GM23248 (cell line): ENCODE measurements around the gene EIF4G1. TPM values are rescaled to one million over a fixed set of nuclear protein-coding genes. Genes with fewer than 3 reads are reported as not detected.

Experiments
- DNase-seq: peaks from one replicate; pipeline ENCODE4 v3.0.0-alpha.2; 2015
- H2AFZ ChIP-seq: fragments of 200-600 bp; sonication (generic); 2 replicates; pipeline ENCODE4 v1.6.1; 2016; ENCODE audit warnings: antibody characterized with exemption
- H3F3A ChIP-seq: fragments of 200-600 bp; sonication (generic); 2 replicates; pipeline ENCODE4 v1.6.1; 2016; ENCODE audit warnings: mild to moderate bottlenecking, antibody characterized with exemption, mixed run types; ENCODE audit not compliant: insufficient read depth
- H3K27ac ChIP-seq: fragments of 200-600 bp; sonication (generic); 2 replicates; pipeline ENCODE4 v1.5.1; 2016; ENCODE audit warnings: mild to moderate bottlenecking
- H3K27me3 ChIP-seq: fragments of 200-600 bp; sonication (generic); replicated peaks from 2 replicates; pipeline ENCODE4 v1.6.1; 2016; ENCODE audit warnings: mild to moderate bottlenecking; ENCODE audit not compliant: insufficient read depth
- H3K36me3 ChIP-seq: fragments of 200-600 bp; sonication (generic); 2 replicates; pipeline ENCODE4 v1.6.1; 2016; ENCODE audit warnings: low read depth, mild to moderate bottlenecking
- H3K4me1 ChIP-seq: fragments of 200-600 bp; sonication (generic); 2 replicates; pipeline ENCODE4 v1.6.1; 2016; ENCODE audit warnings: mild to moderate bottlenecking; ENCODE audit not compliant: insufficient read depth
- H3K4me2 ChIP-seq: fragments of 200-600 bp; sonication (generic); one replicate; pipeline ENCODE4 v1.6.1; 2016; ENCODE audit warnings: mild to moderate bottlenecking; ENCODE audit not compliant: unreplicated experiment
- H3K4me3 ChIP-seq: fragments of 200-600 bp; sonication (generic); 2 replicates; pipeline ENCODE4 v1.5.1; 2016; ENCODE audit warnings: mild to moderate bottlenecking
- H3K79me2 ChIP-seq: fragments of 200-600 bp; sonication (generic); 2 replicates; pipeline ENCODE4 v1.6.1; 2016; ENCODE audit warnings: mild to moderate bottlenecking; ENCODE audit not compliant: insufficient read depth
- H3K9ac ChIP-seq: fragments of 200-600 bp; sonication (generic); 2 replicates; pipeline ENCODE4 v1.6.1; 2016; ENCODE audit warnings: mild to moderate bottlenecking
- H3K9me2 ChIP-seq: fragments of 200-600 bp; sonication (generic); 2 replicates; pipeline ENCODE4 v1.6.1; 2016; ENCODE audit warnings: mixed run types, mild to moderate bottlenecking, moderate library complexity; ENCODE audit not compliant: insufficient read depth
- H3K9me3 ChIP-seq: fragments of 200-600 bp; sonication (generic); one replicate; pipeline ENCODE4 v1.6.1; 2017; ENCODE audit warnings: low read depth
- H4K20me1 ChIP-seq: fragments of 200-600 bp; sonication (generic); 2 replicates; pipeline ENCODE4 v1.6.0; 2016; ENCODE audit not compliant: insufficient read depth
- EZH2 ChIP-seq: fragments of 200-600 bp; sonication (generic); IDR thresholded peaks from 2 replicates; pipeline ENCODE4 v1.6.1; 2018; ENCODE audit warnings: antibody characterized with exemption, mild to moderate bottlenecking; ENCODE audit not compliant: insufficient read depth, poor library complexity, severe bottlenecking
- EZH2phosphoT487 ChIP-seq: fragments of 200-600 bp; sonication (generic); IDR thresholded peaks from 2 replicates; pipeline ENCODE4 v1.6.1; 2018; ENCODE audit warnings: antibody characterized with exemption, moderate library complexity, mild to moderate bottlenecking, low read depth; ENCODE audit not compliant: insufficient read depth
- WGBS, 2 experiments: methylation state at CpG; one replicate each; pipeline ENCODE4 v1.1.6; 2015 to 2017; ENCODE audit warnings: low lambda C conversion rate in 2 of 2, low coverage in 1 of 2; ENCODE audit errors: missing lambda C conversion rate in 2 of 2; 5-methylcytosine and 5-hydroxymethylcytosine counted together
- in situ Hi-C: fragments of 300-500 bp; cut with MboI; formaldehyde crosslinking; loops from 2 replicates; pipeline ENCODE4 v1.15.0; 2020
- polyA plus RNA-seq: library from polyadenylated mRNA; unstranded; fragments of >200 nt; fragmentation: Nextera tagmentation; extraction: Ambion mirVana; gene quantifications from 2 replicates; pipeline ENCODE4 v1.2.1, GENCODE V29; 2016
- total RNA-seq: library from RNA; depleted of rRNA; stranded (reverse); fragments of >200 nt; shearing (Covaris generic); gene quantifications from 2 replicates; pipeline ENCODE4 v1.2.3, GENCODE V29; 2014

Gene EIF4G1
- total and polyA plus RNA-seq, 2 experiments from 2014 or later: 184 to 370 TPM

- no peak overlapping the region for H3K4me2 ChIP-seq
- whole genome bisulfite sequencing, 2 experiments: 72 to 79% methylated on average over 5 of the region's 5 CpGs
Measured at GRCh38 chr3:184343200-184343876, 28.9 kb downstream of the EIF4G1 start.

GRCh38 chr3:184344579-184345316, 30.3 kb downstream of the EIF4G1 start:
- Histone ChIP-seq H3K9me3 (no peaks in the 10 kb centered on the region), H3K36me3 (no peaks in the 10 kb centered on the region), H3K4me2 (no peak overlapping the region), H3K9ac (no peak overlapping the region), H2AFZ (no peak overlapping the region), H3F3A (peaks cover 7% of the 10 kb centered on the region; the same call in 1 of the 2 replicates), H3K9me2 (no peaks in the 10 kb centered on the region), H3K27ac (no peak overlapping the region), H3K79me2 (peaks cover 12% of the 10 kb centered on the region), H3K4me3 (no peak overlapping the region), H4K20me1 (no peaks in the 10 kb centered on the region), H3K4me1 (peaks cover 17% of the 10 kb centered on the region), H3K27me3 (no peaks in the 10 kb centered on the region)
- in situ Hi-C loops: no loop called here
- no peak for DNase-seq
- no peak for TF ChIP-seq EZH2phosphoT487
- no peak for TF ChIP-seq EZH2
- 72% methylated on average over 18 to 23 of the region's 24 CpGs for WGBS, 2 experiments

More at GRCh38 chr3:184343200-184343876, 28.9 kb downstream of the EIF4G1 start:
- H3K9me2 ChIP-seq: no peaks in the 10 kb centered on the region
- H3K79me2 ChIP-seq: peaks cover 26% of the 10 kb centered on the region
- DNase-seq: no peak
- peaks cover 25% of the 10 kb centered on the region for H3K4me1 ChIP-seq
- H3K9ac ChIP-seq: no peak overlapping the region
- no peak overlapping the region for H3K27ac ChIP-seq
- H3K27me3 ChIP-seq: no peaks in the 10 kb centered on the region
- H3K9me3 ChIP-seq: no peaks in the 10 kb centered on the region
- H3F3A ChIP-seq: peaks cover 7% of the 10 kb centered on the region; the same call in 1 of the 2 replicates
- no peak overlapping the region for H2AFZ ChIP-seq
- in situ Hi-C loops: no loop called here
- TF ChIP-seq EZH2 (no peak), EZH2phosphoT487 (no peak)
- H3K36me3 ChIP-seq: no peaks in the 10 kb centered on the region
- no peak overlapping the region for H3K4me3 ChIP-seq
- H4K20me1 ChIP-seq: no peaks in the 10 kb centered on the region

- H3K27me3 ChIP-seq: no peaks in the 10 kb centered on the region
- H4K20me1 ChIP-seq: no peaks in the 10 kb centered on the region
- H3K4me2 ChIP-seq: peak overlapping the region; percentile 17
- 17 to 21% methylated on average over 14 of the region's 14 CpGs for WGBS, 2 experiments
- no peak overlapping the region for H3K4me3 ChIP-seq
- DNase-seq: peak; percentile 90
- H3K79me2 ChIP-seq: peaks cover 4% of the 10 kb centered on the region; the same call in 1 of the 2 replicates
- in situ Hi-C loops: no loop called here
- H2AFZ ChIP-seq: 0 out of 2 replicates have a peak overlapping the region, but pooled peaks have one; percentile 13
- H3K9me3 ChIP-seq: no peaks in the 10 kb centered on the region
- H3K9ac ChIP-seq: peak overlapping the region; percentile 27
- no peak for TF ChIP-seq EZH2phosphoT487
- no peak for TF ChIP-seq EZH2
- H3K4me1 ChIP-seq: peaks cover 14% of the 10 kb centered on the region
- H3K9me2 ChIP-seq: no peaks in the 10 kb centered on the region
- no peaks in the 10 kb centered on the region for H3K36me3 ChIP-seq
- peaks cover 4% of the 10 kb centered on the region; the same call in 1 of the 2 replicates for H3F3A ChIP-seq
- H3K27ac ChIP-seq: peak overlapping the region; percentile 33
Measured at GRCh38 chr3:184345317-184346144, 31.1 kb downstream of the EIF4G1 start.

- H3K4me2 ChIP-seq: no peak overlapping the region
- no peaks in the 10 kb centered on the region for H3K36me3 ChIP-seq
- H4K20me1 ChIP-seq: no peaks in the 10 kb centered on the region
- H3F3A ChIP-seq: no peaks in the 10 kb centered on the region
- TF ChIP-seq EZH2phosphoT487 (no peak), EZH2 (no peak)
- in situ Hi-C loops: no loop called here
- DNase-seq: no peak
- no peaks in the 10 kb centered on the region for H3K9me2 ChIP-seq
- H3K27me3 ChIP-seq: no peaks in the 10 kb centered on the region
- H3K79me2 ChIP-seq: no peaks in the 10 kb centered on the region
- WGBS, 2 experiments: 90 to 94% methylated on average over 19 to 20 of the region's 20 CpGs
- H3K27ac ChIP-seq: no peak overlapping the region
- no peak overlapping the region for H3K4me3 ChIP-seq
- no peak overlapping the region for H3K9ac ChIP-seq
- H3K4me1 ChIP-seq: peaks cover 9% of the 10 kb centered on the region
- no peak overlapping the region for H2AFZ ChIP-seq
- H3K9me3 ChIP-seq: no peaks in the 10 kb centered on the region
Measured at GRCh38 chr3:184346480-184347190, 32.2 kb downstream of the EIF4G1 start.
